Vagina (tissue), 2 donors: ENCODE data around the gene DHPS. TPM values are rescaled to one million over a fixed set of nuclear protein-coding genes. Genes with fewer than 3 reads are reported as not detected.

Source experiments
- DNase-seq, 2 donors: peaks; one replicate each; pipeline ENCODE4 v3.0.0-alpha.2; 2017; ENCODE audit errors: extremely low spot score in 2 of 2
- H3K27ac ChIP-seq: fragments of 200-600 bp; sonication (generic); one replicate; pipeline ENCODE4 v1.5.1; 2019
- H3K27me3 ChIP-seq: fragments of 200-600 bp; sonication (generic); one replicate; pipeline ENCODE4 v1.5.1; 2019
- H3K36me3 ChIP-seq, 2 donors: fragments of 200-600 bp; sonication (generic); one replicate each; pipeline ENCODE4 v1.5.1; 2017 to 2019
- H3K4me1 ChIP-seq: fragments of 200-600 bp; sonication (generic); one replicate; pipeline ENCODE4 v1.5.1; 2019
- H3K4me3 ChIP-seq, 2 donors: fragments of 200-600 bp; sonication (generic); 1 replicate in 1 of 2; 2 replicates in 1 of 2; pipeline ENCODE4 v1.5.1; 2016 to 2019
- H3K9me3 ChIP-seq: fragments of 200-600 bp; sonication (generic); one replicate; pipeline ENCODE4 v1.5.1; 2019
- POLR2A ChIP-seq, 2 donors: fragments of 450-650 bp; IDR thresholded peaks; one replicate each; pipeline ENCODE4 v1.6.1; 2017; ENCODE audit warnings: antibody characterized with exemption in 2 of 2, mild to moderate bottlenecking in 2 of 2, moderate library complexity in 2 of 2
- POLR2AphosphoS5 ChIP-seq, 2 donors: sonication (generic); formaldehyde crosslinking; IDR thresholded peaks; one replicate each; pipeline ENCODE4 v1.9.0; 2017; ENCODE audit warnings: antibody characterized with exemption in 2 of 2, mild to moderate bottlenecking in 2 of 2, low read depth in 1 of 2; ENCODE audit not compliant: insufficient read depth in 1 of 2
- intact Hi-C: fragments of 100-400 bp; cut with DNase I; formaldehyde crosslinking; loops from one replicate; pipeline ENCODE4 v1.15.1; 2023
- total RNA-seq: library from RNA; depleted of rRNA; stranded (reverse); fragments of >200 nt; gene quantifications from one replicate; pipeline ENCODE4 v1.2.3, GENCODE V29; 2016
- TF ChIP-seq, protein P1 (sequence below), 3 experiments: fragments of 450-650 bp in 2 of 3; fragments of 200-600 bp in 1 of 3; sonication (generic) in 1 of 3; IDR thresholded peaks; one replicate each; pipeline ENCODE4 v1.5.1; 2017 to 2019; ENCODE audit warnings: antibody characterized with exemption in 3 of 3, mild to moderate bottlenecking in 2 of 3, moderate library complexity in 2 of 3

DHPS gene
- total RNA-seq, 1 donor from 2014 or later: 119 TPM

- Histone ChIP-seq H3K27ac (no peak overlapping the region), H3K4me3 (no peak overlapping the region), H3K9me3 (no peaks in the 10 kb centered on the region), H3K27me3 (no peaks in the 10 kb centered on the region), H3K36me3 (peaks cover 0 to 71% of the 10 kb centered on the region in 2 donors), H3K4me1 (peaks cover 26% of the 10 kb centered on the region)
- TF ChIP-seq, protein P1, sequence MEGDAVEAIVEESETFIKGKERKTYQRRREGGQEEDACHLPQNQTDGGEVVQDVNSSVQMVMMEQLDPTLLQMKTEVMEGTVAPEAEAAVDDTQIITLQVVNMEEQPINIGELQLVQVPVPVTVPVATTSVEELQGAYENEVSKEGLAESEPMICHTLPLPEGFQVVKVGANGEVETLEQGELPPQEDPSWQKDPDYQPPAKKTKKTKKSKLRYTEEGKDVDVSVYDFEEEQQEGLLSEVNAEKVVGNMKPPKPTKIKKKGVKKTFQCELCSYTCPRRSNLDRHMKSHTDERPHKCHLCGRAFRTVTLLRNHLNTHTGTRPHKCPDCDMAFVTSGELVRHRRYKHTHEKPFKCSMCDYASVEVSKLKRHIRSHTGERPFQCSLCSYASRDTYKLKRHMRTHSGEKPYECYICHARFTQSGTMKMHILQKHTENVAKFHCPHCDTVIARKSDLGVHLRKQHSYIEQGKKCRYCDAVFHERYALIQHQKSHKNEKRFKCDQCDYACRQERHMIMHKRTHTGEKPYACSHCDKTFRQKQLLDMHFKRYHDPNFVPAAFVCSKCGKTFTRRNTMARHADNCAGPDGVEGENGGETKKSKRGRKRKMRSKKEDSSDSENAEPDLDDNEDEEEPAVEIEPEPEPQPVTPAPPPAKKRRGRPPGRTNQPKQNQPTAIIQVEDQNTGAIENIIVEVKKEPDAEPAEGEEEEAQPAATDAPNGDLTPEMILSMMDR (IDR thresholded peaks at IDR 0.05): no peak
- TF ChIP-seq POLR2A (IDR thresholded peaks at IDR 0.05): no peak
- TF ChIP-seq POLR2AphosphoS5 (IDR thresholded peaks at IDR 0.05; ENCODE audit: insufficient read depth in 1 of 2, low read depth in 1 of 2): no peak
- intact Hi-C loops: loop anchor here (2.0 kb wide), 1 partner anchor 49 kb away; no protein-coding TSS in a partner anchor
- no peak for DNase-seq
Measured at GRCh38 chr19:12675940-12676339, 5.7 kb downstream of the DHPS start.

GRCh38 chr19:12675399-12675798 is 6.3 kb downstream of the DHPS start:
- no peaks in the 10 kb centered on the region for H3K9me3 ChIP-seq
- no peak overlapping the region for H3K27ac ChIP-seq
- intact Hi-C loops: no loop called here
- H3K4me1 ChIP-seq: peaks cover 26% of the 10 kb centered on the region
- H3K36me3 ChIP-seq: peaks cover 0 to 71% of the 10 kb centered on the region in 2 donors
- no peak for DNase-seq
- no peaks in the 10 kb centered on the region for H3K27me3 ChIP-seq
- no peak for TF ChIP-seq POLR2AphosphoS5 (IDR thresholded peaks at IDR 0.05; ENCODE audit: insufficient read depth in 1 of 2, low read depth in 1 of 2)
- no peak for TF ChIP-seq POLR2A (IDR thresholded peaks at IDR 0.05)
- TF ChIP-seq, protein P1 (IDR thresholded peaks at IDR 0.05): no peak
- no peak overlapping the region for H3K4me3 ChIP-seq

GRCh38 chr19:12672744-12673143 is 8.9 kb downstream of the DHPS start:
- Histone ChIP-seq H3K4me1 (peaks cover 38% of the 10 kb centered on the region), H3K9me3 (no peaks in the 10 kb centered on the region), H3K27me3 (no peaks in the 10 kb centered on the region), H3K36me3 (peaks cover 0 to 49% of the 10 kb centered on the region in 2 donors), H3K4me3 (no peak overlapping the region), H3K27ac (no peak overlapping the region)
- no peak for DNase-seq
- TF ChIP-seq, protein P1 (IDR thresholded peaks at IDR 0.05): no peak
- TF ChIP-seq POLR2A (IDR thresholded peaks at IDR 0.05) (no peak), POLR2AphosphoS5 (IDR thresholded peaks at IDR 0.05; ENCODE audit: insufficient read depth in 1 of 2, low read depth in 1 of 2) (no peak)
- intact Hi-C loops: no loop called here

DNA sequence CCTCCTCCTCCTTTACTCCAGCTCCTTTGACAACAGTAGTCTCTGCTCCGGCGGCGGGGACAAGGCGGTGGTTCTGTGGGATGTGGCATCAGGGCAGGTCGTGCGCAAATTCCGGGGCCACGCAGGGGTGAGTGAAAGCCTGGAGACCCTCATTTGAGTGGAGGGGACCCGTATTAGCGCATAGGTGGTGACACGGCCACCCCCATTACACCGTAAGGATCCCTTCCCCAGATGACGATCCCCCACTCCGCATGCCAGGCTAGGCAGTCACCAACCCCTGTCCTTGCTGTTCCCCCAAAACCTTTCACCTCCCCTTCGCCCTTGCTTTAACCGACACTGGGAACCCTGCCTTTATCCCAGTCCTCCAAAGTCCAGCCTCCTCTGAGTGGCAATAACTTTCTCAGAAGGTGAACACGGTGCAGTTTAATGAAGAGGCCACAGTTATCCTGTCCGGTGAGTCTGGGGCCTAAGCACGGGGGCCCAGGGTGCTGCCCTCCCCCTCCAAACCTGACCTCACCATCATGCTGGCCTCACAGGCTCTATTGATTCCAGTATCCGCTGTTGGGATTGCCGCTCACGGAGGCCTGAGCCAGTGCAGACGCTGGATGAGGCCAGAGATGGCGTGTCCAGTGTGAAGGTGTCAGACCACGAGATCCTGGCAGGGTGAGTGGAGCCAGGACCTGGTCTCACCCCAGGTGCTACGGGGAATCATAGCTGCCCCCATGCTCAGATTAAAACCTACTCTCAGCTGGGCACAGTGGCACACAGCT is 11.3 kb downstream of the DHPS start:
- TF ChIP-seq, protein P1 (IDR thresholded peaks at IDR 0.05): no peak
- no peak for TF ChIP-seq POLR2AphosphoS5 (IDR thresholded peaks at IDR 0.05; ENCODE audit: insufficient read depth in 1 of 2, low read depth in 1 of 2)
- TF ChIP-seq POLR2A (IDR thresholded peaks at IDR 0.05): no peak
- Histone ChIP-seq H3K4me3 (peak overlapping the region; percentile 77 to 83), H3K36me3 (peaks cover 0 to 26% of the 10 kb centered on the region in 2 donors), H3K9me3 (no peaks in the 10 kb centered on the region), H3K4me1 (peaks cover 48% of the 10 kb centered on the region), H3K27me3 (no peaks in the 10 kb centered on the region), H3K27ac (peak overlapping the region; percentile 96)
- intact Hi-C loops: no loop called here
- no peak for DNase-seq
